GM12874 (cell line): ENCODE data around the gene NHLRC2.

Source experiments
- CTCF ChIP-seq: IDR thresholded peaks from 2 replicates; pipeline ENCODE4 v1.5.1; 2011; ENCODE audit warnings: low read depth, mild to moderate bottlenecking, control low read depth, low read length, moderate library complexity; ENCODE audit not compliant: insufficient read depth

NHLRC2 gene

GRCh38 chr10:113897693-113898618, 43.5 kb downstream of the NHLRC2 start:
- TF ChIP-seq CTCF, result no peak

- no peak for TF ChIP-seq CTCF
Observed at GRCh38 chr10:113899952-113900598, 45.6 kb downstream of the NHLRC2 start.

- TF ChIP-seq CTCF, result no peak
Observed at GRCh38 chr10:113905756-113906155, 51.3 kb downstream of the NHLRC2 start.

- TF ChIP-seq CTCF, result no peak
Observed at GRCh38 chr10:113907166-113907565, 52.7 kb downstream of the NHLRC2 start.

- TF ChIP-seq CTCF, result no peak
Observed at GRCh38 chr10:113908236-113908635, 53.8 kb downstream of the NHLRC2 start.

- TF ChIP-seq CTCF, result no peak
Observed at GRCh38 chr10:113911113-113911512, 56.7 kb downstream of the NHLRC2 start.

- no peak for TF ChIP-seq CTCF
Observed at GRCh38 chr10:113911839-113912238, 57.4 kb downstream of the NHLRC2 start.
